HG02571 (cell line): ENCODE results near the gene TSPAN3.

ENCODE experiments used
- ATAC-seq: cut with Tn5 transposase; IDR thresholded peaks from one replicate; pipeline ENCODE4 v1.9.1; 2021; ENCODE audit warnings: mild to moderate bottlenecking, moderate library complexity; ENCODE audit not compliant: unreplicated experiment

TSPAN3 gene

DNA sequence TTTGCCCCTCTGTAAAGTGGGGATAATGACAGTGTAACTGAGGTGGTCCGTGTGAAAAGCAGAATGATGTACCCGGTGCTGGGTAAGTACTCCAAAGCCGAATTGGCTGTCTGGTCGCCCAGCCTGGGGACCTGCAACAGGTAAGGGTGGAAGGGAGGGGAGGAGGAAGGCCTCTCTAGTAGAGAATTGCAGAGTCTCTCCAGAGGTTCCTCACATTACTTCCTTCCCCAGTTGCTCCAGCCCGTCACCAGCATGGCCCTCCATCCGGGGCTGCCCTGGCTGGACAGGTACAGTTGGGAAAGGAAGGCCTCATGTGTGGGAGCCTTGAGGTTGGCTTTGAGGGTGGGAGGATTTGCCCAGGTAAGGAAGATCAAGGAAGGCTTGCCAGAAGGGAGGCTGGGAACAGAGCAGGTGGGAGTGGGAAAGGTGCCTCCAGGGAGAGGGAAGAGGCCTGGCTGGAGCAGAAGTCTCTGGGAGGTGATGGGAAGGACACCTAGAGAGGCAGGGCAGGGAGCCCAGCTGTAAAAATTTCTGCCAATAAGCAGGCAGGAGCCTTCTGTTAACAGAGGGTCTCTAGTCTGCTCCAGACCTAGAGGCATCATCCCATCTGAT is 77.7 kb downstream of the TSPAN3 start:
- ATAC-seq = no peak

DNA sequence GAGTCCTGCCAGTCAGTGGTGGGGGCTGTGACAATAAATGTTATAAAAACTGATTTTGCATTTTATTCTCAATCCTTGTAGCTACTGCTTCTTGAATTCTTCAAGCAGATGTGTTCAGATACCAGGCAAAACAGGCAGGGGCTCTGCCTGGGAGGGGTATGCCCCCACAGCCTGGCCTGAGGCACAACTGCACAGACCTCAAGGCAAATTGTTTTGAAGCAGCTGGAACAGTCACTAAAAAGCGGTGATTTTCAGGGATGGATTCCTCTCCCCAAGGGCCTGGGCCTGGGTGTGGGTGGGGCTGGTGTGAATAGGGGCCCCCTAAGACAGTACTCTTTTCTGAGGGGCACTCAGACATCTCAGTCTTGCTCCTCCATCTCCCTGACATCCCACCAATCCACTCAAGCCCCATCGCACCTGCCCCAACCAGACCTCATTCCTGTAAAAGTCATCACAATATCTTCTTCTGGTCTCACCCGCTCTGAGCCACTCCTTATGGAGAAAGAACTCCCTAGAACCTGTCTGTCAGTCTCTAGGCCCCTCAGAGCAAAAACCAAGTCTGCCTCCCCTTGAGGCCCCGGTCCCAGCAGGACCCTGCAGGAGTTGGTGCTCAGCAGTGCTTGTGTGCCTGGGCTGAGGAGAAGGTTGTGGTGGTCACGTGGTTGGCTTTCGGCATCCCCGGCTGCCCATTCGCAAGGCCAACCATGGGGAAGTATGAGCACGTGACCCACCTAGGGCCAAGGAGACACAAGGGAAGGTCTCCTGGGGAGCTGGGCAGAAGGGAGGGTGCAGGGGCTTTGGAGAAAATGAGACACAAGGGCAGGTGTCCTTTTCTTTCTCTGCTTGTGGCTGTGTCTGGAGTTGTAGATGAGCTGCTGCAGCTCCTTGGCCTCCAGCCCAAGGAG is 78.9 kb downstream of the TSPAN3 start:
- no peak for ATAC-seq
